ENCODE results near the gene ZNF445.
"Not testable (repeated sequence)": the region's sequence is repeated elsewhere in the genome, so short reads cannot be mapped to it uniquely, and the experiment has no call there.

ZNF445 gene

GRCh38 chr3:44477312-44478030 lies at the start of gene ZNF445:
Gene ZNF445, minus strand, starts transcription at chr3:44477670. Its CDS starts 22,121 bp downstream, at chr3:44455549.
- DNase-seq: peak; percentile 89

DNA sequence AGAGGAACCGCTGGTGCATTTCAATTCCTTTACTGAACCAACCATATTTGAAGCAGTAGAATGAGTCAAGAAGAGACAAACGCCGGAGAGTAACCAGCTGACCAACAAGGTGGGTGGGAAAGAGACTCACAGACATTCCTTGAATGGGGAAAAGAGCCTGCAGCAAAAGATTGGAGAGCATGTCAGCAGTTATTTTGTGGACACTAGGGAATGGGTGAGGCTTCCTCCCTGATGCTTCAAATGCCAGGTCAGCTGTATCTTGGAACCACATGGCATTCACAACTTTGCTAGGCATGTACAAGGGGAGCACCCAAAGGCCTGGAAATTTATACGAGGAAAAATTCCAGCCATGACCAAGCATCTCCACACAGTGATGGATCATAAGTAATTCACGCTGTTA lies 47.6 kb upstream of the ZNF445 start:
- no peak for DNase-seq

DNA sequence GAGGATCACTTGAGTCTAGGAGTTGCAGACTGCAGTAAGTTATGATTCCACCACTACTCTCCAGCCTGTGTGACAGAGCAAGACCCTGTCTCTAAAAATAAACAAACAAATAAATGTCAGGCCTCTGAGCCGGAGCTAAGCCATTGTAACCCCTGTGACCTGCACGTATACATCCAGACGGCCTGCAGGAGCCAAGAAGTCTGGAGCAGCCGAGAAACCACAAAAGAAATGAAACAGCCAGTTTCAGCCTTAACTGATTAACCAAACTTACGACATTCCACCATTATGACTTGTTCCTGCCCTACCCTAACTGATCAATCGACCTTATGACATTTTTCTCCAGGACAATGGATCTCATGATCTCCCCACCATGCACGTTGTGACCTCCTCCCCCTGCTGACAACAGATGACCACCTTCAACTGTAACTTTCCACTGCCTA lies 45.0 kb upstream of the ZNF445 start:
- DNase-seq: no peak

- no peak for DNase-seq
These were observed 44.3 kb upstream of the ZNF445 start for GRCh38 chr3:44521721-44522120.

- no peak for DNase-seq
These were observed 41.3 kb upstream of the ZNF445 start for GRCh38 chr3:44518782-44519156.

- no peak for DNase-seq
These were observed 38.8 kb upstream of the ZNF445 start for GRCh38 chr3:44516230-44516629.

- no peak for DNase-seq
These were observed 36.0 kb upstream of the ZNF445 start for GRCh38 chr3:44513513-44513912.

DNA sequence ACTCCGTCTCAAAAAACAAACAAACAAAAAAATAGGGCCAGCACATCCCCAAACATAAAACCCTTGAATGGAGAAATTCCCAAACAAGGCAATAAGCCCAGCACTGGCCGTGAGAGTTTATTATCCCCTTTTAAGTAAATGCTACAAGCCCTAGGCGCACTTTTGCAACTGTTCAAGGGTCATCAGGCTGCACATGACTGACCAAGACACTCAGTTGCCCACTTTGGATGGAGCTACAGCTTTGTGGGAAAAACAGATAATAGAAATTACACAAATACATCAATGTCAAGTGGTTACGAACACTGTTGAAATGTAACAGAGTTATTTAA lies 33.7 kb upstream of the ZNF445 start:
- DNase-seq: no peak

- DNase-seq: peak; percentile 29
These were observed 32.5 kb upstream of the ZNF445 start for GRCh38 chr3:44510000-44510368.

DNA sequence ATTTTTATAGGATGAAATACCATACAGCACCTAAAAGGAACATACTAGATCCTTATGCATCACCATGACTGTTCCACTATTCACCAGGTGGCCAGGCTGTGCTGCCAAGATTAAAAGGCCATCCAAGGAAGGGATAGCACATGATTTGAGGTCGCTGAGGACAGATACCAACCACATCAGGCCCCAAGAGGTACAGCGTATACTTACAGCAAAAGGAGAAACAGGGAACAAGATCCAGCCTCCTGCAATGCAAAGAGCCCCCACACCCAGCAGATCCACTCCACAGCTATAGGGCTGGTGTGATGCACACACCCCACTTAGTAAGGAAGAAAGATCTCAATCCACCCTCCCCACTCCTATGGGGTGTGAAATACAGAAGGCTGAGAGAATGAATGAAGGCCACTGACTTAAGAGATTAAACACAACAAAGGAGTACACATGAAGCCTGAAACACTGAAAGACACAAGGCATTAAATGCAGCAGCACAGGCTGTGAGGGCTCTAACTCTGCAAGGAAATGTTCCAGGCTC lies 32.0 kb upstream of the ZNF445 start:
- no peak for DNase-seq

DNA sequence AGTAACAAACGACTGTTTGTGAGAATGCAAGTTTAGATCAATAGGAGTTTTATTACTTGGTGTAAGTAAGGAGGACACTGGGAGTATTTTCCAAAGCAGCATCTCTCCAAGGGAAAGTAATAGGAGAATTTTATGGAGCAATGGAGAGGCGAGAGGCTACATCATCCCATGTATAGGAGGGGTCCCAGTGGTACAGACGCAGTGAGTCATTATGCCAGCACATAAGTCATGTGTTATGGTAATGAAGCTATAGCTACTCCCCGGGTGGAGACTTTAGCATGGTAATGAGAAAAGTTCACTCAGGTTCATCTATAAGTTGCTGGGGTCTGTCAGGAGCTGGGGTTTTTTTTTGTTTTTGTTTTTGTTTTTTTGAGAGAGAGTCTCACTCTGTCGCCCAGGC lies 29.5 kb upstream of the ZNF445 start:
- DNase-seq: no peak

GRCh38 chr3:44506556-44506955 lies 29.1 kb upstream of the ZNF445 start:
- no peak for DNase-seq

GRCh38 chr3:44504566-44504965 lies 27.1 kb upstream of the ZNF445 start:
- DNase-seq: no peak

DNA sequence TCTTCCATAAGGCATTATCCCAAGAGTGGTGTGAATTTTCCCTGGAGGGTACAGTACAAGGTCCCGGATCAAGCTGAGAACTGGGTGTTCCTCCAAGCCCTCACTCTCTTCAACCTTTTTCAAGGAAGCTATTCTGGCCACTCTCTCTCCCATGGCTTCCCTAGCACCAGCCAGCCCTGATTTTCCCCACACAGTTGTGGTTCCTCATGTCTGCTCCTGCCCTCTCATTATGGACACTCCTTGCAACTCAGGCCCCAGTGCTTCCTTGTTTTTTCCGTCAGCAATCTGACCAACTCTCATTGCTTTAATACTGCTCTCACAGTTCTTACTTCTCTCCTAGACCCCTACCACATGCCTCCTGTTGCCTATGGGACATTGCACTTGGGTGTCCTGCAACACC lies 25.7 kb upstream of the ZNF445 start:
- not testable (repeated sequence) for DNase-seq

- DNase-seq: no peak
These were observed 24.5 kb upstream of the ZNF445 start for GRCh38 chr3:44501971-44502370.

- not testable (repeated sequence) for DNase-seq
These were observed 22.4 kb upstream of the ZNF445 start for GRCh38 chr3:44499899-44500168.

DNA sequence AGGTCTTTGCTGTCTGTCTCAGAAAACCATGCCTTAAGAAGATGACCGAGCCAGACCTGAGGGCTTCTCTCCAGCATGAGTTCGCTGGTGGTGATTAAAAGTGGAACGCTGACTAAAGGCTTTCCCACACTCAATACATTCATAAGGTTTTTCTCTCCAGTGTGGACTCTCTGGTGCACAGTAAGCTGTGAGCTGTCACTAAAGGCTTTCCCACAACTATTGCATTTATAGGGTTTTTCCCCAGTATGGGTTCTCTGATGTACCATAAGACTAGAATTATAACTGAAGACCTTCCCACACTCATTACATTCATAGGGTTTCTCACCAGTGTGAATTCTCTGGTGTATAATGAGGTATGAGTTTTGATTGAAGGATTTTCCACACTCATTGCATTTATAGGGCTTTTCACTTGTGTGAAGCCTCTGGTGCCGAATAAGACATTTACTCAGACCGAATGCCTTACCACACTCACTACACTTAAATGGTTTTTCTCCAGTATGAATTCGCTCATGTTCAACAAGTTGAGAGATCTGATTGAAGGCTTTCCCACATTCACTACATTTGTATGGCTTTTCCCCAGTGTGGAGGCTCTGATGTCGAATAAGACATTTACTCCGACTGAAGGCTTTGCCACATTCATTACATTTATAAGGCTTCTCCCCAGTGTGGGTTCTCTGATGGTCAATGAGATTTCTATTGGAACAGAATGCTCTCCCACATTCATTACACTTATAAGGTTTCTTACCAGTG lies 21.9 kb upstream of the ZNF445 start:
- no peak for DNase-seq

- DNase-seq: no peak
These were observed 18.4 kb upstream of the ZNF445 start for GRCh38 chr3:44495636-44496415.

GRCh38 chr3:44492496-44492895 lies 15.0 kb upstream of the ZNF445 start:
- DNase-seq: no peak

DNA sequence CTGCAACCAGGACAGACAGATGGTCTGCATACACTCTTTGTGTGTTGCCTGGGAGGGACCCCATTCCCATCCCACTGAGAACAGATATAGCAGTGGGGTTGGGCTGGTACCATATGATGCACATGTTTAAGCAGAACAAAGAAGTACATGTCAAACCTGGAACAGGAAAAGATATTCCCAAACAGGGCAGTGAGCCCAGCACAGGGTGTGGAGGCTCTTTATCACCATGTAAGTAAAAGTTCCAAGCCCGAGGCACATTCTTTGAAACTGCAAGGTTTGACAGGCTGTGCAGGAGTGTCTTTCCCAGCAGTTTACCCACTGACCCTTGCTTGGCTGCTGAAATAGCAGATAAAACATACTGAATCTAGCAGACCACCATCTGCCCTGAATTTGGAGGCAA lies 5.3 kb upstream of the ZNF445 start:
- no peak for DNase-seq

DNA sequence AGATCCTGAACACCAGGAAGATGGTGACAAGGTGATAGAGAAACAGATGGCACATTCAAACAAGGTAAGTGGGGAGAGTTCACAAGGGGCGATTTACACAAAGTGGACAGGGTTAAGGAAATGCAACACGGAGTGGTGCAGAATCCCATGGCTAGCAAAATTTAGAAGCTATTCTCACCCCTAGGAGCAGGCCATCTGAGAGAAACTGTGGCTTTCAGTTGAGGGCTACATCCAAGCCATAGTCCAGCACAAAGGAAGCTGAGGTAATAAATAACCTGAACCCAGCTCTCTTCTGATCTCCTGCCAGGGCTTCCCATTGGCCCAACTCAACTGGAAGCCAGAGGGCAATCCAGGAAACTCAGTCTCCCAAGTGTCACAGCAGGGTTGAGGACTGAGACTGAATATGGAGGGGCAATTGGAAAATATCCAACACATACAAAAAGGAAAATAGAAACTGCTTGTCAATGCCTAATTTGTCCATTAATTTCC lies 1.2 kb upstream of the ZNF445 start:
- no peak for DNase-seq

DNA sequence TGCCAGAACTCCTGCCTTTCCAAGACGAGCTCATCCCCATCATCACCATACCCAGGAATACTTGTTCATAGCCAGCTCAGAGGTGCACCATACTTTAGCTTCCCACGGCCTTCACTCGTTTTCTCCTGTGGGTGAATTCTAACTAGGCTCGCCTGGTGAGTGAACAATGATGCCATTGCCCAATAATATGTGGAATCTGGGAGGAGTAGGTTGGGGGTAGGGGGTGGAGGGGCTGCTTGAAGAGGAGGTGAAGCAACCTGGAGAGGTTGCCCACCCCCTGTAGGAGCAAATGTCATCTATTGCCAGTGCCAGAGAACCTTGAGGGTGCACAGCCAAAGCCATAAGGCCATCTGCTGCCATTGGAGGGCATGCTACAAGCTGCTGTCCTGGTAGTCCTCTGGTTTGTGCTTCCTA lies 592 bp upstream of the ZNF445 start:
- DNase-seq: peak; percentile 23

- no peak for DNase-seq
These were observed 533 bp downstream of the ZNF445 start for GRCh38 chr3:44476963-44477311.

DNA sequence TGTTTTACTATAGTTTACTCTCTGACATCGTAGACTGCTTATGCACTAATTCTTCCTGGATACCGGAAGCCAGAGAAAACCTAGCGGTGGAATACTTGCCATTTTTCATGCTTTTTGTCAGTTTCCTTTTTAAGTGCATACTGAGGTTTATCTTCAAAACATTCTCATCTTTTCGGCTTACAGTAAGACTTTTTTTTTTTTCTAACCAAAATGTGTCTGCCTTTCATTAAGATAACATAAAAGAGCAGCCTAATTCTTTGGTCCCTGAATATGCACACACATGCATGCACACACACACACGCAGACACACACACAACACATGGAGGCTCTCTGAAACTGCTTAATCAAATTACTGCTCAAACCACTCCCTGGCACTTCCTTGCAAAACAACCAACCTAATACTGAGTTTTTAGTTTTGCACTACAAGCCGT lies 1.3 kb downstream of the ZNF445 start:
- DNase-seq: no peak
